ENCODE results near the gene DDOST. TPM values are rescaled to one million over a fixed set of nuclear protein-coding genes. Genes with fewer than 3 reads are reported as not detected.

Gene DDOST
- polyA plus RNA-seq, 3 donors = 125 to 245 (median 241) TPM

GRCh38 chr1:20693623-20694022 lies 32.5 kb upstream of the DDOST start:
- intact Hi-C loops (cut with micrococcal nuclease) = loop anchor here in 1 of 2 donors (10.0 kb wide), 1 partner anchor 501 kb away; no protein-coding TSS in a partner anchor
- Mint-ChIP-seq H3K27ac (no peak overlapping the region), H3K4me3 (no peak overlapping the region), H3K9me3 (no peaks in the 10 kb centered on the region), H3K27me3 (ENCODE audit: low read depth in 3 of 3) (peaks cover 0 to 10% (median 5%) of the 10 kb centered on the region in 3 donors), H3K4me1 (peaks cover 14% of the 10 kb centered on the region), H3K36me3 (no peaks in the 10 kb centered on the region)
- DNase-seq = no peak
- Histone ChIP-seq H3K4me3 (replicated peaks in 1 of 3; ENCODE audit: low read depth in 2 of 3, low read length in 3 of 3) (no peak overlapping the region), H2AFZ (ENCODE audit: insufficient read depth, low read depth, low read length, poor library complexity, severe bottlenecking) (no peak overlapping the region), H4K20me1 (ENCODE audit: insufficient read depth, low read length) (no peaks in the 10 kb centered on the region), H3K79me2 (ENCODE audit: insufficient read depth, low read length) (no peaks in the 10 kb centered on the region), H3K36me3 (replicated peaks in 1 of 2; ENCODE audit: control insufficient read depth in 1 of 2, insufficient read depth in 2 of 2, low read length in 2 of 2) (no peaks in the 10 kb centered on the region), H3K9me3 (replicated peaks in 1 of 2; ENCODE audit: control insufficient read depth in 1 of 2, insufficient read depth in 1 of 2, low read length in 2 of 2) (no peaks in the 10 kb centered on the region), H3K4me2 (replicated peaks; ENCODE audit: extremely low read depth, low read length, poor library complexity, severe bottlenecking) (no peak overlapping the region), H3K4me1 (ENCODE audit: control insufficient read depth in 1 of 2, insufficient read depth in 2 of 2, low read length in 2 of 2) (peaks cover 9 to 11% of the 10 kb centered on the region in 2 donors), H3K27ac (ENCODE audit: low read depth in 1 of 2, low read length in 2 of 2) (no peak overlapping the region), H3K27me3 (ENCODE audit: control insufficient read depth in 2 of 2, insufficient read depth in 2 of 2, low read length in 2 of 2) (no peaks in the 10 kb centered on the region), H3K9ac (ENCODE audit: insufficient read depth, low read length, poor library complexity, severe bottlenecking) (no peak overlapping the region)
- no CpG with 5 or more reads among the region's 2 CpGs for WGBS (ENCODE audit: insufficient coverage)
- no peak for TF ChIP-seq CTCF (IDR thresholded peaks at IDR 0.05)

- H3K4me1 ChIP-seq (ENCODE audit: control insufficient read depth in 1 of 2, insufficient read depth in 2 of 2, low read length in 2 of 2) = peaks cover 6 to 8% of the 10 kb centered on the region in 2 donors
- no peaks in the 10 kb centered on the region for H4K20me1 ChIP-seq (ENCODE audit: insufficient read depth, low read length)
- H3K36me3 ChIP-seq (replicated peaks in 1 of 2; ENCODE audit: control insufficient read depth in 1 of 2, insufficient read depth in 2 of 2, low read length in 2 of 2) = no peaks in the 10 kb centered on the region
- no peak overlapping the region for H3K4me2 ChIP-seq (replicated peaks; ENCODE audit: extremely low read depth, low read length, poor library complexity, severe bottlenecking)
- no peaks in the 10 kb centered on the region for H3K36me3 Mint-ChIP-seq
- no peaks in the 10 kb centered on the region for H3K9me3 Mint-ChIP-seq
- no peaks in the 10 kb centered on the region for H3K27me3 ChIP-seq (ENCODE audit: control insufficient read depth in 2 of 2, insufficient read depth in 2 of 2, low read length in 2 of 2)
- H3K27ac ChIP-seq (ENCODE audit: low read depth in 1 of 2, low read length in 2 of 2) = no peak overlapping the region
- 100% methylated on average over 1 of the region's 1 CpG for WGBS (ENCODE audit: insufficient coverage)
- no peak overlapping the region for H3K4me3 ChIP-seq (replicated peaks in 1 of 3; ENCODE audit: low read depth in 2 of 3, low read length in 3 of 3)
- no peaks in the 10 kb centered on the region for H3K79me2 ChIP-seq (ENCODE audit: insufficient read depth, low read length)
- H2AFZ ChIP-seq (ENCODE audit: insufficient read depth, low read depth, low read length, poor library complexity, severe bottlenecking) = no peak overlapping the region
- H3K9me3 ChIP-seq (replicated peaks in 1 of 2; ENCODE audit: control insufficient read depth in 1 of 2, insufficient read depth in 1 of 2, low read length in 2 of 2) = no peaks in the 10 kb centered on the region
- H3K27ac Mint-ChIP-seq = no peak overlapping the region
- H3K4me3 Mint-ChIP-seq = no peak overlapping the region
- peaks cover 11% of the 10 kb centered on the region for H3K4me1 Mint-ChIP-seq
- intact Hi-C loops (cut with micrococcal nuclease) = loop anchor here in 1 of 2 donors (10.0 kb wide), 1 partner anchor 503 kb away; no protein-coding TSS in a partner anchor
- peaks cover 0 to 10% (median 3%) of the 10 kb centered on the region in 3 donors for H3K27me3 Mint-ChIP-seq (ENCODE audit: low read depth in 3 of 3)
- DNase-seq = no peak
- H3K9ac ChIP-seq (ENCODE audit: insufficient read depth, low read length, poor library complexity, severe bottlenecking) = no peak overlapping the region
- TF ChIP-seq CTCF (IDR thresholded peaks at IDR 0.05) = no peak
Measured at GRCh38 chr1:20691872-20692271, 30.7 kb upstream of the DDOST start.

Data from CD14-positive monocyte (primary cell).